22Rv1 (cell line): ENCODE data around the gene EPS8L2.

ENCODE experiments used
- ZFX ChIP-seq: fragments of 450-650 bp; IDR thresholded peaks from 2 replicates; pipeline ENCODE4 v1.6.1; 2017; ENCODE audit warnings: antibody characterized with exemption, borderline replicate concordance
- TF ChIP-seq, protein P1 (sequence below): fragments of 450-650 bp; IDR thresholded peaks from 2 replicates; pipeline ENCODE4 v1.5.1; 2017; ENCODE audit warnings: mild to moderate bottlenecking

DNA sequence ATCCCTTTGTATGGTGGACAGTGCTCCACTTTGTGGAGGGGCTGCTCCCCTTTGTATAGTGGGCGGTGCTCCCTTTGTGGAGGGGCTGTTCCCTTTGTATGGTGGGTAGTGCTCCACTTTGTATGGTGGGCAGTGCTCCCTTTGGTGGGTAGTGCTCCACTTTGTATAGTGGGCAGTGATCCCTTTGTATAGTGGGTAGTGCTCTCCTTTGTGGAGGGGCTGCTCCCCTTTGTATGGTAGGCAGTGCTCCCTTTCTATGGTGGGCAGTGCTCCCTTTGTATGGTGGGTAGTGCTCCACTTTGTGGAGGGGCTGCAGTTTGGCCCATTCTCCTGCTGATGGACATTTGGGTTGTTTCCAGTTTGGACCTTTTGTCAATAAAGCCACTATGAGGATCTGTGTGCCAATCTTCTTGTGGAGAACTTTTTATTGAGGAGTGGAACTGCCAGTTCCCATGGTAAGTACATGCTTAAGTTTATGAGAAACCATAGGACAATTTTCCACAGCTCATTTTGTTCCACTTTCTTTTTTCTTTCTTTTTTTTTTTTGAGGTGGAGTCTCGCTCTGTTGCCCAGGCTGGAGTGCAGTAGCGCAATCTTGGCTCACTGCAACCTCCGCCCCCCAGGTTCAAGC lies 36.7 kb downstream of the EPS8L2 start:
- TF ChIP-seq, protein P1, sequence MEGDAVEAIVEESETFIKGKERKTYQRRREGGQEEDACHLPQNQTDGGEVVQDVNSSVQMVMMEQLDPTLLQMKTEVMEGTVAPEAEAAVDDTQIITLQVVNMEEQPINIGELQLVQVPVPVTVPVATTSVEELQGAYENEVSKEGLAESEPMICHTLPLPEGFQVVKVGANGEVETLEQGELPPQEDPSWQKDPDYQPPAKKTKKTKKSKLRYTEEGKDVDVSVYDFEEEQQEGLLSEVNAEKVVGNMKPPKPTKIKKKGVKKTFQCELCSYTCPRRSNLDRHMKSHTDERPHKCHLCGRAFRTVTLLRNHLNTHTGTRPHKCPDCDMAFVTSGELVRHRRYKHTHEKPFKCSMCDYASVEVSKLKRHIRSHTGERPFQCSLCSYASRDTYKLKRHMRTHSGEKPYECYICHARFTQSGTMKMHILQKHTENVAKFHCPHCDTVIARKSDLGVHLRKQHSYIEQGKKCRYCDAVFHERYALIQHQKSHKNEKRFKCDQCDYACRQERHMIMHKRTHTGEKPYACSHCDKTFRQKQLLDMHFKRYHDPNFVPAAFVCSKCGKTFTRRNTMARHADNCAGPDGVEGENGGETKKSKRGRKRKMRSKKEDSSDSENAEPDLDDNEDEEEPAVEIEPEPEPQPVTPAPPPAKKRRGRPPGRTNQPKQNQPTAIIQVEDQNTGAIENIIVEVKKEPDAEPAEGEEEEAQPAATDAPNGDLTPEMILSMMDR = no peak
- no peak for TF ChIP-seq ZFX
